Fibroblast of skin of right biceps (primary cell): ENCODE results near the gene SAMD7.

Experiments used
- DNase-seq: peaks from one replicate; pipeline ENCODE4 v3.0.0-alpha.2; 2013

SAMD7 gene

DNA sequence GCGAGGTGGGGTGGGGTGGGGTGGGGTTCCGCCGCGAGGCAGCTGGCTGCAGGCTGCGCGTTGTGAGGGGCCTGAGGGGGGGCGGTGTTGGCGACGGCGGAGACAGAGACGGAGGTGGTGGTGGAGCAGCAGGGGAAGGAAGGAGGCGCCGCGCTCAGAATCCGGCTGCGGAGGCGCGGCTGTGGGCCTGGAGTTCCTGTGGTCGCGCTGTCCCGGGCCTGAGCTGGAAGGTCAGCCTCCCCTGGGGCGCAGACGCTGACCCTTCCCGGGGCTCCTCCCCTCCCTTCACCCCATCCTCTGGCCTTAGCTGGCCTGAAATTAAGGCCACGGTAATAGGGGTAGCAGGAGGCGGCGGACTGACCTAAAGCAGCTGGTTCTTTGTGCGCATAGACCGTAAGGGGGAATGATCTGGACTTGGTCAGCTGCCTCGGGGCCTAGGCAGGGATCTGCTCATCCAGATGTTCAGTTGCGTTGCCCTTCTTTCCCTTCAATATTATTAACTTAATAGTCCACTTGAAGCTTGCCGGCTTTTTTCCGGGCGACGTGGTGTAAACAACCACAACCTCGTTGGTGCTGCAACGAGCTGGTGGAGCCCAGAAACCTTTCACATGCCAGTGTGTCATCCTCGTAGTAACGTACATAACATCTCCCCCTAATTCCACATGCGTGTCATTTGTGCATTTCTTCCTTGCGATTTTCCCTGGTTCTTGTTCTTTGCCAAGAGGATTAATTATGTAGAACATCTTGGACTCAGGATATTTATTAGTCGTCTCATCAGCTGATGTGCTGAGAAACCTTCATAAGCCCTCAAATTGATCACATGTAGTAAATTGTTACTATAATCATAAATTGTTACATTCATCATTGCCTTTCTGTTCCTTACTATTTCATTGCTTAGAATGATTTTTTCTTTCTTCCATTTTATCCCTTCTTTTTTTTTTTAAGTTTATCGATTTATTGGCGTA is 55.9 kb downstream of the SAMD7 start:
- DNase-seq: peak; percentile 36

DNA sequence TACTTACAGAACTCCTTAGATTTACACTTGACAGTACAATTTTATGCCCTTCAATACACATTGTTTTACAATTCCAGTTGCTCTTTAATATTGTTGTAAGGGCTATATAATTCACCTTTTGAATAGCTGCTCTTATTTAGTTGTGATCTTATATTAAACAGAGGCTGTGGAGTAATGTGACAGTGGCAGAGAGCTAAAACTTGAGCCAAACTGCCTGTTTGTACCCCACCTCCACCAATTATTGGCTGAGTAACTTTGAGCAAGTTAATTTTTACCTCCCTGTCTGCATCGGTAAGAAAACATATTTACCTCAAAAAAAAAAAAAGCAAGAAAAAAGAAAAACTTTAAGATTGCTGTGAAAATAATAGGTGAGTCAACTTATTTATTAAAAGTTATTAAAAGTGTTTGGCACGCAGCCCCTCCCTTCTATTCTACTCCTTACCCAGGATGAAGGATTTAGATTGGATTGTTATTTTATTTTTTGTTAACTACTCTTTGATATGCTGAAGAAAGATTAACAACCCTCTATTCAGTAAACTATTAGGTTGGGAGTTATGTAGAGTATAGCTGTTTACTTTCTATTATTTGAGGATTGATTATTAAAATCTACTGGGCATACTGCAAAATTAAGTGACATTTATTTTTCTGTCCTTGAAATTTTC is 57.0 kb downstream of the SAMD7 start:
- no peak for DNase-seq

DNA sequence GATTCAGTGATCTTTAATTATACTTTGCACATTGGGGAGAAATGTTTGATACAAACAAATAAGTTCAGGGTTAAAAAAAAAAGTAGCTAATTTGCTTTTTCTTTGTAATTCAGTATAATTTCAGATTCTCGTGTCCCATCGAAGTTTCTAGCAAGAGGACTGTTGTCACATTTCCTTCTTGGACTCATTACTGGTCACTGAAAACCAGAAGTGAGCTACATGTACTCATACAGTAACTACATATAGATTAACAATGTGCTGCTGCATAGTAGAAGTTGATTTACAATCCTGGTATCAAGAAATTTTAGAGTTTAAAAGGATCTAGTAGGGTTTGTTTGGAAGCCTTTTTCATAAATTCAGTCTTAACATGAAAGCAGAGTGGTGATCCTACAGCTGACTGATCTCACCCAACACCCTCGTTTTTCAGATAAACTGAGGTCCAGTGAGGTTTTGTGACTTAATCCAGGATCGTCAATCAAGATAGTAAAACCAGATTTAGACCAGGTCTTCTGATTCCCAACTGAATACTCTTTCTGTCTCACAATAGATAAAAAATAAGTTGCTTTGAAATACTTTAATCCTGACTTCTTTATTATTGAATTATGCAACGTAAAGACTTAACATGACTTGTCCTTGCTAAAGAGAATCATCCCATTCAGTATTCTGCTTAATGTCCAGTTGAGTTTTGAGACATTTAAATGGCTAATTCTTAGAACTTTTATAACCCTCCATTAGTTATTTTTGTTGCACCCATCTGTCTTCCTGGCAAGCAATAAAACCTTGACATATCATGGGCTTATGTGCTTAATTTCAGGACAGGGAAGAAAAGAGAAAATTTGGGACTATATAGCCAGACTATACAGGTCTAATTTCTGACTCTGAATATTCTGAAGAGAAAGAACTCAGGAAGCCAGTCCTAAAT is 58.1 kb downstream of the SAMD7 start:
- no peak for DNase-seq

DNA sequence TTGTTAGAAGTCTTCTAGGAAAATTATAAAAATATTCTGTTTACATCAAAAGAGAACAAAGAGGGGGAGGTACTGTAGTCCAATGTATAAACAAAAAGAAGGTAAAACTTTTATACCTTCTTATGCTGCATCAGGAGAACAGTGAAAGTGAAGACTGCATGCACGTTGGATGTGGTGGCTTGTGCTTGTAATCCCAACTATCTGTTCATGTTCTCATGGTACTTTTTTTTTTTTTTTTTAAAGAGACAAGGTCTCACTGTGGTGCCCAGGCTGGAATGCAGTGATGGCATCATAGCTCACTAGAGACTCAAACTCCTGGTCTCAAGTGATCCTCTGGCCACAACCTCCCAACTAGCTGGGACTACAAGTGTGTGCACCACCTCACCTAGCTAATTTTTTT is 59.5 kb downstream of the SAMD7 start:
- no peak for DNase-seq

DNA sequence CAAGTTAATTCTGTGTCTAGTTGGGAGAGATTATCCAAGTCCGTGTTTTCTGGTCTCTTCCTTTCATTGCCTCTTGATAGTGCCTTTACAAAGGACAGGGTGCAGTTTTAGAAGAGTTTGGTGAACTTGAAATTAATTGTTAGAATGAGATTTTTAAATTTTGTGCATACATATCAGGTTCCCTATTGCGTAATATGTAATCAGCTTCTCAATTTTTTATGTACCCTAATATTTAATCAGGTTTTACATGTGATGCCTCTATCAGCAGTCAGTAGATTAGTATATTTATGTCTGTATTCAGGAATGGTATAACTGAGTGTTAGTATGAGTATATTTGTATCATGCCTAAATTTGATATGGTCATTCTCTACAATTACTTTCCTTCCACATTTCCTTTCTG is 60.1 kb downstream of the SAMD7 start:
- no peak for DNase-seq

DNA sequence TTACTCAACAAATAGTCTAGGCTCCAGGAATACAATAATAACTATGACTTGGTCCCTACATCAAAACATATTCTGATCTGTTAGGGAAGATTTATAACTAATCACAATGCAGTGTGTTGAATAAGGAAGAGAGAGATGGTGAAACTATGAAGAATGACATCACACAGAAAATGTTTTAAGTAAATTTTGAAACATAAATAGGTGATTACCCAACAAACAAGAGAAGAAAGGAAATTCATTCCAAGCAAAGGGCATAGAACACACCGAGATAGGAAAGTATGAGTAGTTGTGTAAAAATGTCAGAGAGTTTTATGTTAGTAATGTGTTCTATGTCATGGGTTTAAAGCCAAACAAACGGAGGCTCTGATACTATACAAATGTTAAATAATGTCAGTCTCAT is 68.7 kb downstream of the SAMD7 start:
- DNase-seq: peak; percentile 11

DNA sequence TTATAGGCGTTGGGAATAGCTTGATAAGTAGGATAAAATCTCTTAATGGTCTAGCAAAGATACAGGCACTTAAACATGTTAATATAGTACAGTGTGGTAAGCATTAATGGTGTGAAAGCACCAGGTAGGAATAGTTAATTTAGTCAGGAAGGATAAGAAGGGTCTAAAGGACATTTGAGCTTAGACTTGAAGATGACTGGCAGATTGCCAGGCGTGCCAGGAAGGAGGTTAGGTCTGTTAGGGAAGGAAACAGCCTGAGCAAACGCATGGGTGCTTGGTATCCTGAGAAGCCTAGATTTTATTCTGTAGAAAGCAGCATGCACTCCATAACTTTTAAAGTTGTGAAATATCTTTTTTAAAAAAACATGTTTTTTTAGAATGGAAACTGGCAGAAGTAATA is 72.9 kb downstream of the SAMD7 start:
- DNase-seq: no peak
